ENCODE measurements around the gene SIM1. TPM values are rescaled to one million over a fixed set of nuclear protein-coding genes. Genes with fewer than 3 reads are reported as not detected.

Gene SIM1
- total RNA-seq, 1 donor from 2014 or later, result not detected

- intact Hi-C loops (cut with micrococcal nuclease), result no loop called here
- no peaks in the 10 kb centered on the region for H3K36me3 ChIP-seq
- TF ChIP-seq, protein P1, sequence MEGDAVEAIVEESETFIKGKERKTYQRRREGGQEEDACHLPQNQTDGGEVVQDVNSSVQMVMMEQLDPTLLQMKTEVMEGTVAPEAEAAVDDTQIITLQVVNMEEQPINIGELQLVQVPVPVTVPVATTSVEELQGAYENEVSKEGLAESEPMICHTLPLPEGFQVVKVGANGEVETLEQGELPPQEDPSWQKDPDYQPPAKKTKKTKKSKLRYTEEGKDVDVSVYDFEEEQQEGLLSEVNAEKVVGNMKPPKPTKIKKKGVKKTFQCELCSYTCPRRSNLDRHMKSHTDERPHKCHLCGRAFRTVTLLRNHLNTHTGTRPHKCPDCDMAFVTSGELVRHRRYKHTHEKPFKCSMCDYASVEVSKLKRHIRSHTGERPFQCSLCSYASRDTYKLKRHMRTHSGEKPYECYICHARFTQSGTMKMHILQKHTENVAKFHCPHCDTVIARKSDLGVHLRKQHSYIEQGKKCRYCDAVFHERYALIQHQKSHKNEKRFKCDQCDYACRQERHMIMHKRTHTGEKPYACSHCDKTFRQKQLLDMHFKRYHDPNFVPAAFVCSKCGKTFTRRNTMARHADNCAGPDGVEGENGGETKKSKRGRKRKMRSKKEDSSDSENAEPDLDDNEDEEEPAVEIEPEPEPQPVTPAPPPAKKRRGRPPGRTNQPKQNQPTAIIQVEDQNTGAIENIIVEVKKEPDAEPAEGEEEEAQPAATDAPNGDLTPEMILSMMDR (IDR thresholded peaks at IDR 0.05; ENCODE audit: borderline replicate concordance), result no peak
- no peak for DNase-seq
- peaks cover 100% of the 10 kb centered on the region for H3K27me3 ChIP-seq (ENCODE audit: low read depth)
- no peaks in the 10 kb centered on the region for H3K9me3 ChIP-seq (replicated peaks)
- no peak overlapping the region for H3K27ac ChIP-seq (replicated peaks)
- no peak overlapping the region for H3K4me3 ChIP-seq
- H3K4me1 ChIP-seq, result peaks cover 27% of the 10 kb centered on the region
Measured at GRCh38 chr6:100461917-100462705, 2.6 kb downstream of the SIM1 start.

GRCh38 chr6:100461278-100461916 is 3.3 kb downstream of the SIM1 start:
- Histone ChIP-seq H3K27me3 (ENCODE audit: low read depth) (peaks cover 100% of the 10 kb centered on the region), H3K36me3 (no peaks in the 10 kb centered on the region), H3K4me3 (no peak overlapping the region), H3K27ac (replicated peaks) (no peak overlapping the region), H3K9me3 (replicated peaks) (no peaks in the 10 kb centered on the region), H3K4me1 (peaks cover 28% of the 10 kb centered on the region)
- TF ChIP-seq, protein P1 (IDR thresholded peaks at IDR 0.05; ENCODE audit: borderline replicate concordance), result no peak
- intact Hi-C loops (cut with micrococcal nuclease), result no loop called here
- no peak for DNase-seq

GRCh38 chr6:100460650-100461204 is 4.0 kb downstream of the SIM1 start:
- no peak overlapping the region for H3K4me3 ChIP-seq
- TF ChIP-seq, protein P1 (IDR thresholded peaks at IDR 0.05; ENCODE audit: borderline replicate concordance), result no peak
- peaks cover 34% of the 10 kb centered on the region for H3K4me1 ChIP-seq
- intact Hi-C loops (cut with micrococcal nuclease), result no loop called here
- DNase-seq, result no peak
- H3K27me3 ChIP-seq (ENCODE audit: low read depth), result peaks cover 100% of the 10 kb centered on the region
- no peaks in the 10 kb centered on the region for H3K36me3 ChIP-seq
- H3K9me3 ChIP-seq (replicated peaks), result no peaks in the 10 kb centered on the region
- no peak overlapping the region for H3K27ac ChIP-seq (replicated peaks)

DNA sequence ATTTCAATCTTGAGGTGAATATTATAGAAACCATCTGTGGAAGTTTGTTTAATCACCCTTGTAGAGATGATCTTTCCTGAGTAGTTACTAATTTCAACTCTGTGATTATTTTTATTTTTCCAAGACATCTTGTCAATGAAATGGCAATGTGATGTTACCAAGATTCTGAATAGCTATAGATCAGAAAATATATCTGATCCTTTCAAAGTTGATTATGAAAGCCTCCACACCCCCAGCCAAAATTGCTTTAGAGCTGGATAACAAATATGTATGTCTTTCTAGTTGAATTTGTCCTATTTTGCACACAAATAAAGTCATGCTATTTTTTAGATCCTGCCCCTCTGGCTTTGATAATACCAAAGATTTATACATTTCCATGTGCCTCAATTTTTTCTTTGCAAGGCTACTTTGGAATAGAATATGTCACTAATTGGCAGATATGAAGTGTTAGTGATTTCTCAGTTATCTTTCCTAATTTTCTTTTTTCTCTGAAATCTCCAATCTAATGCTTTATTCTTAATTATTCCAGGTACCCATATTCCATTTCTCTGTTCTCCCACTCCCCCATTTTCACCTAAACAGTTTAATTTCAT is 5.0 kb downstream of the SIM1 start:
- H3K4me3 ChIP-seq, result no peak overlapping the region
- TF ChIP-seq, protein P1 (IDR thresholded peaks at IDR 0.05; ENCODE audit: borderline replicate concordance), result no peak
- DNase-seq, result no peak
- no peak overlapping the region for H3K27ac ChIP-seq (replicated peaks)
- H3K4me1 ChIP-seq, result peaks cover 33% of the 10 kb centered on the region
- peaks cover 100% of the 10 kb centered on the region for H3K27me3 ChIP-seq (ENCODE audit: low read depth)
- intact Hi-C loops (cut with micrococcal nuclease), result no loop called here
- no peaks in the 10 kb centered on the region for H3K9me3 ChIP-seq (replicated peaks)
- H3K36me3 ChIP-seq, result no peaks in the 10 kb centered on the region

DNA sequence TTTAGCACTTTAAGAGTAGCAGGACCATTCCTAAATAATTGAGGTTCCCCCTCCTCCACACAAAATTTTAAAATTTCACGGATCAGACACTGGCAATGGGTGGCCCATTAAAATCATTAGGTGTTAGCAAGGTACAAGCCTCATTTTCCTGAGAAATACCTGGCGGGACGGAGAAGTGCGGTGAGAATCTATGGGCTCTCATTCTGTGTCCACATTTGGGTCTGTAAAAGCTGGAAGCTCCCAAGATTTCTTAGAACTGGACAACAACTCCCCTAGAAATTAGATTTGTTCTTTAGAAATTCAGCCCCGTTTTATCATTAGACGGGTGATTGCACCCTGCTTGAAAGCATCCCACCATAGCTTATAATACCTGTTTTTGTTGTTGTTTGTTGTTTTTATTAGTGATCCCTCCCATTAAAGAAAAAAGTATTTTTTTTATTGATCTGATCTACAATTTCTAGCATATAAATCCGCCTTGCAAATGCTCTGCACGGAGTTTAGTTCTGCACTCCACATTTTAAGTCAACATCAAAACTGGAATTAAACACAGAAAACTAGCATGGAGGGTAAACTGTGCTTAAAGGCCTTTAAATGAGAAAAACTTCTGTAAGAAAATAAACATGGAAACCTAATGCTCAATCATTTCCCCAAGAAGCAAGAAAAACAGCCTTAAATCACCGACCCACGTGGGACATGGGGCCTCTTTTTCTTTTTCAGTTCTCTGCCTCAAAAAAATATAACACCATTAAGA is 5.7 kb downstream of the SIM1 start:
- peaks cover 100% of the 10 kb centered on the region for H3K27me3 ChIP-seq (ENCODE audit: low read depth)
- H3K27ac ChIP-seq (replicated peaks), result no peak overlapping the region

More for the DNA sequence above, 5.7 kb downstream of the SIM1 start:
- DNase-seq, result no peak
- no peaks in the 10 kb centered on the region for H3K36me3 ChIP-seq
- TF ChIP-seq, protein P1 (IDR thresholded peaks at IDR 0.05; ENCODE audit: borderline replicate concordance), result no peak
- intact Hi-C loops (cut with micrococcal nuclease), result no loop called here
- no peak overlapping the region for H3K4me3 ChIP-seq
- no peaks in the 10 kb centered on the region for H3K9me3 ChIP-seq (replicated peaks)
- H3K4me1 ChIP-seq, result peaks cover 30% of the 10 kb centered on the region
